NCI-H1417 (cell line): ENCODE measurements around the gene UQCR10.
A peak's percentile ranks its signal among the peaks of the same experiment; 100 is the strongest.

Experiments
- DNase-seq, 3 experiments: peaks; one replicate each; lab custom pipeline; 2025; lab: John Stamatoyannopoulos, UW

The UQCR10 gene

DNA sequence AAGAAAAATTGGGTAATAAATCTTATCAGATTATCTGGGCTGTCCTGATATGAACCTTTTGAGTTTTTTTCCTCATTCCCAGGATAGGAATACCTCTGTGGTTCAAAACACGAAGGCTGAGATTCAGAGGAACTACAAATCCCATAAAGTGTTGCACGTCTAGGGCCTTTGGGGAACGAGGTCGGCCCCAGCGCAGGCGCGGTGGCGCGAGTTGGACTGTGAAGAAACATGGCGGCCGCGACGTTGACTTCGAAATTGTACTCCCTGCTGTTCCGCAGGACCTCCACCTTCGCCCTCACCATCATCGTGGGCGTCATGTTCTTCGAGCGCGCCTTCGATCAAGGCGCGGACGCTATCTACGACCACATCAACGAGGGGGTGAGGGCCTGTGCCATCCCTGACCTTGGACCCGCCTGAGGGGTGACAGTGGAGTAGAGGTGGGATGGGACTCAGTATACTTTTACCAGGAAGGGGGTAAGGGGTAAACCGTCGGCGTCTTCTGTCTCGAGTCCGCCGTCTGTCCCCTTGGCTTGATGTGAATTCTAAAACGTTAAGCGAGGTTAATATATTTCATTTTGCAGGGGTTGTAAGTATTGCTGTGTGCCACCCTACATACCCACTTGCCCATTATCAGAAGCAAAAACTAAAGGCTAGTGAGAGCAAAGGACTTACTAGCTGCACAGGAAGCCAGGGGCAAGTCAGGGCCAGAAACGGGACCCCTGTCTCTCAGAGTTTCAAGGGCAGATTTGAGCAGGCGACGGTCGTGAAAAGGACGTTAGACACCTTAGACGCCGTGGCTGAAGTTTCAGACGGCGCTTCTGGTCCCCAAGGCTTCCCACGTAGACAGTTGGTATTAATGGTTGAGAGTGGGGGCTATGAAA is at the start of gene UQCR10:
Gene UQCR10 (plus strand): TSS at position 199 of the 881 bp plus-strand sequence. CDS start 30 bp downstream, at position 229.
- peak; percentile 86 to 96 (median 86) for DNase-seq

DNA sequence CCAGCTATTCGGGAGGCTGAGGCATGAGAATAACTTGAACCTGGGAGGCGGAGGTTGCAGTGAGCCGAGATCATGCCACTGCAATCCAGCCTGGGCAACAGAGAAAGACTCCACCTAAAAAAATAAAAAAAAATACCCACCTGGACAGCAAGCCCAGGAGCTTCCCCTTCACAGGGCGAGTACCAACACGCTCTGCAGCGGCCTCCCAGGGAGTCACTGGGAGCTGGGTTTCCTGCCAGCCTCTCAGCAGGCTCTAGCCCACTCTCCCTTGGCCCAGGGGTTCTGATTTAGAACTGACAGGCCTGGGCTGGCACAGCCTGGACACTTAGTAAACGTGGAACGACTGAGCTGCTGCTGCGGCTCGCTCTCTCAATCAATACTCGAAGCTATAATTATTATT is 49.4 kb upstream of the UQCR10 start:
- peak in 2 of 3 experiments; percentile 74 to 87 for DNase-seq

DNA sequence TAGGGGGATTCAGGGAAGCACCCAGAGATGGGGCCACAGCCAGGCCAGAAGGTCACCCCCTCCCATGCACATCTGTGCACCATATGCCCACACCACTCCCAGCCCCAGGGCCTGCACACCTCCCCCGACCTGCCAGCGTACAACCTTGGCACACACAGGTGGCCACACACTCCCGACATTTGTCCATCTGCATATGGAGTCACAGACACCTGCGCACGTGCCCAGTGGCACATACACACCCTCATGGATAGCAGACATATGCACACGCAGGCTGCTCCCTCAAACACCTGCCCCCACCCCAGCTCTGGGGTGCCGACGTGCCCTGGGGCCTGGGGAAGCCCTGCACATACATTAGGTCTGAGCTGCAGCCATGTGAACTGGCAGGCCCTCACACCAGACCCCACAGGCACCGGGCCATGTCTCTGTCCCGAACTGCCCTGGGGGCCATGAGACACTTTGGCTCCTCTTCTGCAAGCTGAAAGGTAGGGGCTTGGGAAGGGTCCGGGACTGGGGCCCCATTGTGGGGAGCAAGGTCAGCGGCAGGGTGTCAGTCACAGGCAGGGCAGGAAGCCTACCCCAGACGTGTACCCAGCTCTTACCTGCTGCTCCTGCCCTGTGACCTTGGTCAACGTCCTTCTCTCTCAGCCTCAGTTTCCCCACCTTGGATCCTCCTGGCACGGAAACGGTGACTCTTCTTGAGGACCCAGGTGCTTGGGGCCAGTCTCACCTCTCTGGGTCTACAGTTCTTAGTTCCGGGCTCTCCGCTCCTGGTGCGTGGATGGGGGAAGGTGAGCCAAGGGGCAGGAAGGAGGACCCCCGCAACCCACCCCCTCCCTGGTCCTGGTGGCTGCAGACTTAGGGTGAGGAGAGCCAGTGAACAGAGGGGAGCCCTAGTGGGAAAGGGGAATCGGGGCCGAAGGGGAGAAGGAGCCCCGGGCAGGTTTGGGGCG is 47.9 kb upstream of the UQCR10 start:
- DNase-seq: peak in 2 of 3 experiments; percentile 56 to 66

DNA sequence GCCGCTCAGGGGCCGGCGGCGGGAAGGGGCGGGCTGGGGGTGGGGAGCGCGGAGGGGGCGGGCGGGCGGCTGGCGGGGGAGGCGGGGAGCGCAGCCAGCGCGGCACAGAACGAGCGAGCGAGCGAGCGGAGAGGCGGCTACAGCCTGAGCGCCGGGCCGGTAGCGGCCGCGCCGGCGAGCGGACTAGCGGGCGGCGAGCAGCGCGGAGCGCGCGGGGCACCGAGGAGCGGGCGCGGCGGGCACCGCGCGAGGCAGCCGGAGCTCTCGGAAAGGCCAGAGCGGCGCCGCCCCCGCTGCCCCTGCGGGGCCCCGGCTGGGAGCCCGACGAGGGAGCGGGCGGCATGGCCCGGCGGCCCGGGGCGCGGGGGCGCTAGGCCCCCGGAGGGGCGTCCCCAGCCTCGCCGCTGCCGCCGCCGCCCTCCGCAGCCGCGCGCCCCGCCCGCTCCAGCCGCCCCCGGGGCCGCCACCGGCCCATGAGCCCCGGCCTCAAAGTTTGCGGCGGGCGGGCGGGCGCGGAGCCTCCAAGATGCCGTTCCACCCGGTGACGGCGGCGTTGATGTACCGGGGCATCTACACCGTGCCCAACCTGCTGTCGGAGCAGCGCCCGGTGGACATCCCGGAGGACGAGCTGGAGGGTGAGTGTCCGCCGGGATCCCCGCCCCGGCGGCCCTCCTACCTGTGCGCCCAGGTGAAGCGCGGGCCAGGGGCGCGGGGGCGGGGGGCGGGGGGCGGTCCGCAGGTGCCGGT is 47.1 kb upstream of the UQCR10 start, which contains the start of gene CABP7:
Gene CABP7 (plus strand): TSS at position 105 of the 747 bp plus-strand sequence. CDS start 422 bp downstream, at position 527.
- peak in 2 of 3 experiments; percentile 42 to 56 for DNase-seq

DNA sequence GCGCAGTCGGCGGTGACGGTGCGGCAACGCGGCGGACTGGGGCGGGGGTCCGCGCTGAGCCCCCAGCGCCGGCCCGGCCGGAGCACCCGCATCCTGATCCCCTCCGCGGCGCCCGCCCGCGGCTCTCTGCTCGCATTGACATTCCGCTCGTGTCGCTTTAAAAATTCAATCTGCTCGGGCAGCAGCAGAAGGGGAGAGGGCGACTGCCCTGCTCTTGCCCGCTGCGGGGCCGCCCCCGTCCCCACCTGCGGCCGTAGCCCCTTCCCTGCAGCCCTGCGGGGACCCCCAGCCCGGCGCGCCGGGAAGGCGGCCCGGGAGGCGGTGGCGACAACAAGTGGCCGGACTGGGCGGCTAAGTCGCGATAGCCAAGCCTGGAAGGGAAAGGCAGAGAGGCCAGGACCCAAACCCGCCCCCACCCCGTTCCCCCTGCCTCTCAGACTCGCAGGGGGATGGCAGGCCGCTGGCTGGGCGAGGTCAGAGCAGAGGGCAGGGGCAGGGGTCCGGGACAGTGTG is 46.3 kb upstream of the UQCR10 start:
- DNase-seq: peak in 1 of 3 experiments; percentile 38

DNA sequence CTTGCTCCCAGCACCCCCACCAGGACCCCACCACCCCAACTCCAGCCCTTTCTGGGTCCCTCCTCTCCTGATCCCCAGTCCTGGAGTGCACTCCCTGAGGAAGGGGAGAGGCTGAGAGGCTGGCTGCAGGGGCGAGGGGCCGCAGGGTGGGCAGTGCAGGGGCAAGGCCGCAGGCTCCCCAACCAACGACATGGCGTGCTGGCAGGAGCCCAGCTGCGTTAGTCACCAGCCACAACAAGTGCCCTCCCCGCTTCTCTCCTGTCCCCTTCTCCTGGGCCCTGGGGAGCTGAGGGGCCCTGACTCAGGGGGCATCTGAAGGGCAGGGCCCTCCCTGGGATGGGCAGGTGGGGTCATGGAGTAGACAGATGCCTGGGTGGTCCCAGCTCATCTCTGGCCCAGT is 45.0 kb upstream of the UQCR10 start:
- no peak for DNase-seq

DNA sequence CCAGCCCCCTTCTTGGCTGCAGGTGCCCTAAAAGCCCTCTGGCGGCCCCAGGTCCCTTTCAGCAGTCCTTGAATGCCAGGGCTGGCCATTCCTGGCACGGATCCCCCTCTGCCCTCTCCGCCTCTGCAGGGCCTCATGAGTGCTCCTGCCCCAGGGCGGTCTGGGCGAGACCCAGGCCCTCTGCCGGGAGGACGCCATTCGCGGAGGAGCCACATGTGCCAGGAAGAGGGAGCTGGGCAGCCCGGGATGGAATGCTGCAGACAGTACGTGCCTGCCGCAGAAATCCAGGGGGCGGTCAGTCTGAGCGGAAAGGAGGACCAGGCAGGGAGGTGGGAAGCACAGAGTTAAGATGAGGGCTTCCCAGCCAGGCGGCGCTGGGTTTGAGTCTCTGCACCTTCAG is 44.6 kb upstream of the UQCR10 start:
- DNase-seq: no peak

DNA sequence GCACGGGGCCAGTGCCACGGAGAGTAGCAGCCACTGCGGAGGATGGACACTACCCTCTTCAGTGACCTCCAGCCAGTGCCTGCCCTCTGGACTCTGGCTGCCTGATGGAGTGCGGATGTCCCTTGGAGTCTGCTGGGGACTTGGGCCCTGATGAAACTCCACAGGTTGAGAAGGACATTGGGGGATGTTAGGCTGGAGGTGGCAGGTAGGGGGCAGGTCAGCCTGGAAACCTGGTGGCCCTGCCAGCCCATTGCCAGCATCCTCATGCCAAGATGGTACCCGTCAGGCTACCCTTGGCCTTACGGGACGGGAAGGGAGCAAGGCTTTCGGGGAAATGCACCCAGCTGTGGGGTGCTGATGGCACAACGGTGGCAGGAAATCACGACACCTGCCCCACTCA is 43.4 kb upstream of the UQCR10 start:
- DNase-seq: no peak

DNA sequence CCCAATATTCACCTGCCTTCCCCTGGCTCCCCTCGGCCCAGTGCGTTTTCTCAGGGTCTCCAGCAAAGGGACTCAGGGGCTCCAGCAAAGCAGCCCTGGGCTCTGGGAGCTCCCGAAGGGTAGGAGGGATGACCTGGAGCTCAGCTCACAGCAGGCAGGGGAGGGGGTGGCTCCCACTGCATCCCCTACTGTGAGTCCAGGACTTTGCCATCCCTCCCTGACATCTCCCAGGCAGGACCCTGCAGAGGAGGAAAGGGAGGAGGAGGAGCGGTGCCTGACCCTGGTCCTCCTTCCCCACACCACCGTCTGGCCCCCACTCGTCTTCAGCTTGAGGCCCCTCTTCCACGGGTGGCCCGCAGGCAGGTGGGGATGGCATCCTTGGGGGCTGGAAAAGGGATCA is 42.3 kb upstream of the UQCR10 start:
- DNase-seq: no peak

DNA sequence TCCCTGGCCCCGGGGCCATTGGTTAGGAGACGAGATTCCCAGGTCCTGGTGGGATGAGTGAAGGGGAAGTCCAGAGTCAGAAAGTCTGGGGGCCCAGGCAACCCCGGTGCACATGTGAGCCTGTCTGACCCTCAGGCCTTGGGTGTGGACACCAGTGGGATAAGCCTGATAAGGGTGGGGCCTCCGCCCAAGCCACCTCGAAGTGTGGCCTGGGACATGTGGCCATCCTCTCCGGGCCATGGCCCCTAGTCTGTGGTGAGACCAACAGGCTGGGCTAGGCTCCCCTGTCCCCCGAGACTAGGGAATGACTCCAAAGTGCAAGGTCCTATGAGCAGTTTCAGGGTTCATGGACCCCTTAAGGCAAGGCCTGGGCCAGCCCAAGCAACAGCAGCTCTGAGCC is 41.1 kb upstream of the UQCR10 start:
- no peak for DNase-seq

DNA sequence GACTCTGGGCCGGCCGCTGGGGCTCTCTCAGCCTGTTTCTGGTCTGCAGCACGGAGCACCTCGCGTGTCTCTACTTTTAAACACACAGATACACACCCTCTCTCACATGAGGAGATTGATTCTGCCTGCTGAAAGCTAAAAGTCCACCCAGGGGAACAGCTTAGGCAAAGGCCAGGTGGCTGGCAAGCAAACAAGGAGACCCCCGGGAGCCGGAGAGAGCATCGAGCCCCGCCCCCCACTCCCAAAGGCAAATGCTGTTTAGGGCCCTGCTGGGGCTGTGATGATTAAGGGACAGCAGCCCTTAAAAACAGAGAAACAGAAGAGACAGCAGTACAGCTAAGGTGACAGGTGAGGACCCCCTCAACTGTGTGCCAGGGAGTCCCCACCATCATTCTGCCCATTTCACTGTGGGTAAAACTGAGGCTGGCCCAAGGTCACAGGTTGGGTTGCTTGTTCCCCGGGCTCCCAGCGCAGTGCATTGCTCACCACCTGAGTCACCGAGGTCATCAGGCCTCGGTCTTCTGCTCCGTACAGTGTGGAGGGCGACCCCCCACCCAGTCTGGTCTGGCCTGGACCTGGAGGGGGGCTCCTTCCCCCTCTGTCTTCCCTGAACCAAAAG is 40.5 kb upstream of the UQCR10 start:
- DNase-seq: no peak

DNA sequence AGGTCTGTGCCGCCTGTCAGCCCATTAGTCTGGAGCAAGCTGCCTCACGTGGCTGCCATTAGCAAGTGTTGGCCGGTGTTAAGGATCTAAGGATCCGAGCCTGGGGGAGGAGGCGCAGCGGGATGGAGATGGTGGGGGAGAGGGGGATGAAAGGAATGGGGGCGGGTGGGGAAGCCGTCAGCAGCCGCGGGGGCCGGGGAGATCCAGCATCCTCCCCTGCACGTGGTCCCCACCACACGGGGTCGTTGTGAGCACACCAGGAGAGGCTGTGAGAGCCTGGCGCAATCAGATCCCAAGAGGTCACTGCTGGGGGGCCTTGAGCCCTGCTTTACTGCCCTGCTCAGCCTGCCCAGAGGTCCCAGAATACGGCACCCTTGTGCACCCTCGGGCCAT is 40.0 kb upstream of the UQCR10 start:
- DNase-seq: peak in 1 of 3 experiments; percentile 5

DNA sequence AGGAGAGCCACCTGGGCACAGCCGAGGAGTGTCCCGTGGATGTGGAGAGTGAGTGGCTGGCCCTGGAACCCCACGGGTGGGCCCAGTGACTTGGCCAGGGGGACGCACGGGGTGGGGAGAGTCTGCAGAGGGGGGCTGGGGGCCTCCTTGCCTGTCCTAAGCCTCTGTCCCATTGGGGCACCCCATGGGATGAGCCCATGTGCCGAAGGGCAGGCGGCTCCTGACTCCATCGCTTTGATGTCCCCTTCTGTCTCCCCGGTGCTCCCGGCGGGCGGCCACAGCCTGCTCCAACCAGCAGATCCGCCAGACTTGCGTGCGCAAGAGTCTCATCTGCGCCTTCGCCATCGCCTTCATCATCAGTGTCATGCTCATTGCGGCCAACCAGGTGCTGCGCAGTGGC is 38.0 kb upstream of the UQCR10 start:
- DNase-seq: no peak

DNA sequence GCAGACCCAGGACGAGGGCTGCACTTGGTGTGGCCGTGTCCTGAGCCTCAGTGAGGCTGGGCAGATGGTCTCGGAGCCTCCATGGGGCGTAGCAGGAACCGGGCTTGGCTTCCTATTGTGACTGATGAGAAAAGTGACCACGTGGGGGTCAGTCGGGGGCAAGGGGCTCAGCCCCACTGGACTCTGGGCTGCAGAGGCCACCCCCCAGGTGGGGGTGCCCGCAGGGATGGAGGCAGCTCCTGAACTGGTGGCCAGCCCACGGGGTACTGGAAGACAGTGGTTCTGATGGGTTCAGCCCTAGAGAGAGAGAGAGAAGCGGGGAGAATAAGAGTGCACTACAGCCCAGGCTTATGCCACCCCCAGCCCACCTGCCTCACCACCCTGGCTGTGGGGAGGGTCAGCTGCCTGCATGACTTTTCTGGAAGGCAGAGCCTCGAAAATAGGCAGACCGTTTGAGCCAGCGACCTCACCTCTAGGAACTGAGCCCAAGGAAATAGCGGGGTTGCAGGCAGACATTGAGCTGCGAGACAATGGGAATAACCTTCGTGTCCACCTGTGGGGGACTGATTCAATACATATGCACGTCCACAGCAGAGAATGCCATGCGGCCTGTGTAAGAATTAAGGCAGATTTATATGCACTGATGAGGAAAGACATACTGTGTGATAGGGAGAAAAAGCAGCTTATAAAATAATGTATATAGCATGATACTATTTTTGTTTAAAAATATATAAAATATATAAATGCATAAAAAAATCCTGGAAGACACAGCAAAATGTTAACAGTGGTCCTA is 35.9 kb upstream of the UQCR10 start:
- DNase-seq: peak in 1 of 3 experiments; percentile 5

DNA sequence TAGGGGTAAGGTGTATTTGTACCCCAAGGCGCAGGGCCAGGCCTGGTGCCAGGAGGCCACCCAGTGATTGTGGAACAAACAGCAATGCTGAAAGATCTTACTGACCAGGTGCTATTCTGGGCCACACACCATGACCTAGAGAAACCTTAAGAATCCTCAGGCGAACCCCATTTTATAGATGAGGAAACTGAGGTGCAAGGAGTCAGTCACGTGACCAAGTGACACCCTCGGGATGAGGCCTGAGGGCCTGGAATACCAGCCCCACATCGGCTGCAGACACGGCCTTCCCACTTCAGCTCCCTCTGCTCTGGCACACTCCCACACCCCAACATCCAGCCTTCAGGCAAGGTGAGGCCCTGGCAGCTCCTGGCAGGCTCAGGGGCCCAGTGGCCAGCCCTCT is 34.3 kb upstream of the UQCR10 start:
- peak in 1 of 3 experiments; percentile 20 for DNase-seq

DNA sequence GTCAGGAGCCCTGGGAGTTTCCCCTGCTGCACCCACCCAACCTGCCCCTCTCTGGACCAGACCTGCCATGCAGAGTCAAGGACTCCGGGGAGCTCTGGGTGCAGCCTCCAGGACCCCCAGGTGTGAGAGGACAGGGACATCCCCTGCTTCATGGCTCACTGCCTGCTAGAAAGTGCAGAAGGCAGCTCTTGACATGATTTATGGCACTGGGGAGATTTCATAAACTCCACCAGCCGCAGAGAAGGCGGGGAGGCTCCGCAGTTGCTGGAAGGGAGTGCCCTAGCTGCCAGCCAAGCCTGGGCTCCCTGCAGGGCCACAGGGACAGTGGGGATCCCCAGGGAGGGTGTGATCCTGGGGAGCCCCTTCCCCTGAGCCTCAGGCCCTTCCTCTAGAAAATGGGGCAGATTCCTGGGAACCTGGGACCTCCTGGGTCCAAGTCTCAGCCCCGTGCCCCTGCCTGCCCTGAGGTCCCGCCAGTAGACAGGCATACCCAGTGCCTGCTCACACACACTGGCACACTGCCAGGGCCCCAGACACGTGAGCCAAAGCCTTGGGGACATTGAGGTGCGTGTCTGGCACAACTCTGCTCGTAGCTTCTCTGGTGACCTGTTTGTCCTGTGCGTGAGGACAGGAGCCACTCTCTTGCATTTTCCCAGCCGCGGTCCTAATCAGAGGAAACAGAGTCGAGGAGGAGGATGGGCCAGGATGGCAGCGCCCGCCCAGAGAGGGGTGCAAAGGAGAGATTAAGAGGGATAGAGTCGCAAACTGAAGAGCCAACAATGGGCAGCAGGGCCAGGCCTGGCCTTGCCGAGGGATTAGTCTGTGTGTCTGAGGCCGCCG is 33.6 kb upstream of the UQCR10 start:
- DNase-seq: peak; percentile 86 to 92 (median 89)

DNA sequence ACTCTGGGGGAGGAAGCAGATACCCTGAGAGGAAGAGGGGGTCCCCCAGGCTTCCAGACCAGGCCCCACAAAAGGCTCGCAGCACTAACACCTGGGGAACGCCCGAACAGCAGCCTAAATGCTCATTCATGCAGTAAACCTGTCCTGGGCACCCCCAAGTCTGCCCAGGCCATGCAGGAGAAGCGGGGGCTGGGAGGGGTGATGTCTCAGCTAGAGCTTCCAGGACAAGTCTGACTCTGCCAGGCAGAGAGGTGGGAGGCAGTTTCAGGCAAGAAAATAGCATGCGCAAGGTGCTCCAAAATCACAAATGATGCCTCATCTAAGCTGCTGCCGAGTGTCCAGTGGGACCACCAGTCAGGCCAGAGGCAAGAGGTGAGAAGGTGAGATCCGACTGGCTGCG is 32.8 kb upstream of the UQCR10 start:
- DNase-seq: peak in 1 of 3 experiments; percentile 11

DNA sequence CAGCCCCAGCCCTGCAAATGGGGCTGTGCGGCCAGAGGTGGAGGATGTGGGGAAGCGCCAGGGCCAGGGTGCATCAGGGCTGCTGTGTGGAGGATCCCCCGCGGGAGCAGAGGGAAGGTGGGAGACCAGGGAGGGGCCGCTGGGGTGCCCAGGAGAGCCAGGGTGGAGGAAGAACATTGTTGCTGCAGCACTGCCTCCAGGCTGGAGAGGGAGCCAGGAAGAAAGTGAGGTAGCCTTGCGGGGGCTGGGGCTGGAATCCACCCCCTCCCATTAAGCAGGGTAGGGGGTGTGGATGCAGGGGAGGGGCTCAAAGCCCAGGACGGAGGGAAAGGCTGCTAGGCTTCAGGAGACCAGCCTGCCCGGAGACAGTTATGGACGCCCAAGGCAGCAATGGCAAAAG is 32.3 kb upstream of the UQCR10 start:
- no peak for DNase-seq

DNA sequence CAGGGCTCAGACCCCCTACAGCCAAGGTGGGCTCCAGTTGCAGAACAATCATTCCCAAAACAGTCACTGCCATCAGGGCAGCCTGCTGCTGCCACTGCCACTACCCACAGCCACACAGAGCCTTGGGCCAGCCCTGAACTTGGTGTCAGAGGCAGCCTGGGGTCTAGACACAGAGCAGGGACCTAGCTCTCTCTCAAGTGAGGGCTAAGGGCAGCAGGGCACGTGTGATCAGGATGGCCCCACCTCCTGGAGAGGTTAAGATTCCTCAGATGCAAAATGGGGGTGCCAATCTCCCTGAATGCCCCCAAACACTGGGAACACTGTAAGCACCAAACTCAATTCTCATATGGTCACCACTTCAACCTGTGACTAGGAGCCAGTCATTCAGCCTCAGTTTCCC is 31.8 kb upstream of the UQCR10 start:
- DNase-seq: no peak
